HUES6 (cell line): ENCODE data around the gene KLHDC4.

Source experiments
- H3K27ac ChIP-seq: 2 replicates; pipeline ENCODE4 v1.7.0; 2013; ENCODE audit warnings: low read depth, mild to moderate bottlenecking, low read length, inconsistent platforms
- H3K27me3 ChIP-seq: 2 replicates; pipeline ENCODE4 v1.6.1; 2013; ENCODE audit warnings: low read length; ENCODE audit not compliant: control insufficient read depth, insufficient read depth
- H3K36me3 ChIP-seq: 2 replicates; pipeline ENCODE4 v1.6.1; 2013; ENCODE audit warnings: low read length; ENCODE audit not compliant: control insufficient read depth, insufficient read depth
- H3K4me1 ChIP-seq: 2 replicates; pipeline ENCODE4 v1.6.1; 2013; ENCODE audit warnings: low read length; ENCODE audit not compliant: control insufficient read depth, insufficient read depth
- H3K4me3 ChIP-seq: 2 replicates; pipeline ENCODE4 v1.5.1; 2013; ENCODE audit warnings: low read depth, low read length
- H3K9ac ChIP-seq: one replicate; pipeline ENCODE4 v1.6.1; 2013; ENCODE audit warnings: mild to moderate bottlenecking, low read length
- H3K9me3 ChIP-seq: 2 replicates; pipeline ENCODE4 v1.6.1; 2013; ENCODE audit warnings: low read depth, low read length; ENCODE audit not compliant: control insufficient read depth, insufficient read depth

KLHDC4 gene

DNA sequence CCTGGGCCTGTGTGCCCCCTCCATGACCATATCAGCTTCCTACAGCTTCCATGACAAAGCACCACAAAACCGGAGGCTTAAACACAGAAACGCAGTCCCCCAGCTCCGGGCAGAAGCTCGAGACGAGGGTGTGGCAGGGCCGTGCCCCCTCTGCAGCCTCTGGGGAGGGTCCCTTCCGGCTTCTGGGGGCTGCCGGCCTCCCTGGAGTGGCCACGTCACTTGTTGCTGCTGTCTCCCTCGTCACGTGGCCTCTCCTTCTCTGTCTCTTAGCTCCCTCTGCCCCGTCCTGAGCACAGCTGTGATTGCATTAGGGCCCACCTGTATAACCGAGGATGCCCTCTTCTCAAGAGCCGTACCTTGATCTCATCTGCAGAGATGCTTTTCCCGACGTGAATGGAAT, 98.9 kb downstream of the KLHDC4 start:
- Histone ChIP-seq H3K9me3 (no peaks in the 10 kb centered on the region), H3K27me3 (no peaks in the 10 kb centered on the region), H3K36me3 (no peaks in the 10 kb centered on the region), H3K4me3 (no peak overlapping the region), H3K9ac (no peak overlapping the region), H3K27ac (no peak overlapping the region), H3K4me1 (no peaks in the 10 kb centered on the region)

- no peaks in the 10 kb centered on the region for H3K27me3 ChIP-seq
- H3K36me3 ChIP-seq, result no peaks in the 10 kb centered on the region
- no peak overlapping the region for H3K27ac ChIP-seq
- no peak overlapping the region for H3K4me3 ChIP-seq
- no peak overlapping the region for H3K9ac ChIP-seq
- H3K4me1 ChIP-seq, result no peaks in the 10 kb centered on the region
- no peaks in the 10 kb centered on the region for H3K9me3 ChIP-seq
Measured at GRCh38 chr16:87665193-87665592, 100.6 kb downstream of the KLHDC4 start.

DNA sequence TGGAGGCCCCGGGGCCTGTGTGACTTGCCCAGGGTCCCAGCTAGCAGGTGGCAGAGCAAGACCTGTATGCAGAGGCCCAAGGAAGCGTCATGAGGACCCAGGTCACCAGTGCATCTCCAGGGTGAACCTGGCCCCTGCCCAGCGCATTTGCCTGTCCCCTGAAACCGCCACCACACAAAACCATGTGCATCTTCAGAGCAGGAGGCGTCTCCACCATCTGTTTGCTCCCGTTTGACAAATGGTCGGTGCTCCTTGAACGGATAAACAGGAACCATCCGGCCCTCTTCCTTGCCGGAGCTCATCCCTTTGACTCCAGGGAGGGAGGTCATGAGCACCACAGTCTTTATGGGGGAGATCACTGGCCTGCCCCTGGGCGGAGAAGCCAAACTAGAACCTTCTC, 101.0 kb downstream of the KLHDC4 start:
- H3K4me3 ChIP-seq, result no peak overlapping the region
- H3K4me1 ChIP-seq, result no peaks in the 10 kb centered on the region
- H3K36me3 ChIP-seq, result no peaks in the 10 kb centered on the region
- H3K27ac ChIP-seq, result no peak overlapping the region
- H3K9ac ChIP-seq, result no peak overlapping the region
- H3K27me3 ChIP-seq, result no peaks in the 10 kb centered on the region
- no peaks in the 10 kb centered on the region for H3K9me3 ChIP-seq

DNA sequence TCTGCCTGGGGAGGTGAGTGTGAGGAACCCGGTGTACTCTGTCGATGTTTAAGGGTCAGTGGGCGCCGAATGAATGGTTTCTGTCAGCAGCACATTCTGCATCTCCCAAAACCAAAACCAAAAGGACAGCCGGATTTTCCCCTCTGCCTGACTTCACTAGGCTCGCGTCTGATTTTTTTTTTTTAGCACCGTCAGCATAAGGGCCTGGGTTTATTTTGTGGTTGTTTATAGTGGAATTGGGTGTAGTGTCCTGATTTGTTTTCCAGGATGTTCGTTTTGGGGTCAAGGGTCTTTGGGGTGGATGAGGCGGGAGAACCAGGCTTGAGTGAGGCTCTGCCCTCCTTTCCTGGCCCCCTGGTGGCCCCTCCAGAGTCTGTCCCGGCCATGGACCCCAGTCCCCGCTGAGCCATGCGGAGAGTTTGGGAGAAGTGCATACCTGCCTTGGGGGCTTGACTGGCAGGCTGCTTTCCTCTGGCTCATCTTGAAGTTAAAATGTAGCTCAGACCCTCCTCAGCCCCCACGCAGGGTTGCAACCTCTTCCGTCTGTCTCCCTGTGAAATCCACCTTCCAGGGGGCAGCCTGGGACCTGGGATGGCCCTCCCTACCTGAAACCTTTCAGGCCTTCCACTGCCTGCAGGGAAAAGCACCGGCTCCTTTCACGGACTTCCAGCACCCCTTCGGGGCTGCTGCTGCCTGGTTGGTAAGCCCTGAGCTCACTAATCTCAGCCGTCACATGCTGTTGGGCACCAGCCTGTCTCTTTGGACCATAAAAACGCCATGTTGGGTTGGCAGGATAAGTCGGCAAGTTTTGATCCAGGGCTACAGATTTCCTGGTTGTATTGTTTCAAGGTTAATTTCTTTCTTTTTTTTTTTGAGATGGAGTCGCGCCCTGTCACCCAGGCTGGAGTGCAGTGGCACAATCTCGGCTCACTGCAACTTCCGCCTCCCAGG, 103.3 kb downstream of the KLHDC4 start:
- peaks cover 12% of the 10 kb centered on the region for H3K4me1 ChIP-seq
- no peaks in the 10 kb centered on the region for H3K36me3 ChIP-seq
- H3K27me3 ChIP-seq, result no peaks in the 10 kb centered on the region
- no peak overlapping the region for H3K4me3 ChIP-seq
- no peaks in the 10 kb centered on the region for H3K9me3 ChIP-seq
- no peak overlapping the region for H3K27ac ChIP-seq
- H3K9ac ChIP-seq, result no peak overlapping the region

- no peaks in the 10 kb centered on the region for H3K9me3 ChIP-seq
- H3K27ac ChIP-seq, result no peak overlapping the region
- H3K4me3 ChIP-seq, result no peak overlapping the region
- no peaks in the 10 kb centered on the region for H3K36me3 ChIP-seq
- no peak overlapping the region for H3K9ac ChIP-seq
- H3K27me3 ChIP-seq, result no peaks in the 10 kb centered on the region
- peaks cover 12% of the 10 kb centered on the region for H3K4me1 ChIP-seq
Measured at GRCh38 chr16:87661561-87661960, 104.2 kb downstream of the KLHDC4 start.

- Histone ChIP-seq H3K27me3 (no peaks in the 10 kb centered on the region), H3K9me3 (no peaks in the 10 kb centered on the region), H3K27ac (no peak overlapping the region), H3K9ac (no peak overlapping the region), H3K4me1 (peaks cover 18% of the 10 kb centered on the region), H3K36me3 (no peaks in the 10 kb centered on the region; the same call in 1 of the 2 replicates), H3K4me3 (no peak overlapping the region)
Measured at GRCh38 chr16:87658564-87659225, 107.1 kb downstream of the KLHDC4 start.
